Measurements from ENCODE around the gene CLGN.
"Not testable (repeated sequence)": the region's sequence is repeated elsewhere in the genome, so short reads cannot be mapped to it uniquely, and the experiment has no call there.

Gene CLGN

GRCh38 chr4:140423106-140423505 is 4.3 kb downstream of the CLGN start:
- TF ChIP-seq POLR2A (IDR thresholded peaks at IDR 0.05; ENCODE audit: low read depth, low read length): no peak
- DNase-seq (ENCODE audit: insufficient read length, low spot score): no peak
- FAIRE-seq: no peak

DNA sequence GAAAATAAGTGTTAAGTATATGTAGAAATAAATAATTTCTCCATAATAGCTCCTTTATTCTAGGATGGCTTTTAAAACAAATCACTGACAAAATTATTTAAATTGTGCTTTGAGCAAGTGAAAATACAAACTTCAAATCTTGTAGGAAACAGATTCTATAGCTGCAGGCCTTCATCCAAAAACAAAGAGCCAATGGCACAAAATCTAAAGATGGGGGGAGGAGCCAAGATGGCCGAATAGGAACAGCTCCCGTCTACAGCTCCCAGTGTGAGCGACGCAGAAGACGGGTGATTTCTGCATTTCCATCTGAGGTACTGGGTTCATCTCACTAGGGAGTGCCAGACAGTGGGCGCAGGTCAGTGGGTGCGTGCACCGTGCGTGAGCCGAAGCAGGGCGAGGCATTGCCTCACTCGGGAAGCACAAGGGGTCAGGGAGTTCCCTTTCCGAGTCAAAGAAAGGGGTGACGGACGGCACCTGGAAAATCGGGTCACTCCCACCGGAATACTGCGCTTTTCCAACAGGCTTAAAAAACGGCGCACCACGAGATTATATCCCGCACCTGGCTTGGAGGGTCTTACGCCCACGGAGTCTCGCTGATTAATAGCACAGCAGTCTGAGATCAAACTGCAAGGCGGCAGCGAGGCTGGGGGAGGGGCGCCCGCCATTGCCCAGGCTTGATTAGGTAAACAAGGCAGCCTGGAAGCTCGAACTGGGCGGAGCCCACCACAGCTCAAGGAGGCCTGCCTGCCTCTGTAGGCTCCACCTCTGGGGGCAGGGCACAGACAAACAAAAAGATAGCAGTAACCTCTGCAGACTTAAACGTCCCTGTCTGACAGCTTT is 14.1 kb downstream of the CLGN start:
- DNase-seq (ENCODE audit: insufficient read length, low spot score); FAIRE-seq: not testable (repeated sequence)

DNA sequence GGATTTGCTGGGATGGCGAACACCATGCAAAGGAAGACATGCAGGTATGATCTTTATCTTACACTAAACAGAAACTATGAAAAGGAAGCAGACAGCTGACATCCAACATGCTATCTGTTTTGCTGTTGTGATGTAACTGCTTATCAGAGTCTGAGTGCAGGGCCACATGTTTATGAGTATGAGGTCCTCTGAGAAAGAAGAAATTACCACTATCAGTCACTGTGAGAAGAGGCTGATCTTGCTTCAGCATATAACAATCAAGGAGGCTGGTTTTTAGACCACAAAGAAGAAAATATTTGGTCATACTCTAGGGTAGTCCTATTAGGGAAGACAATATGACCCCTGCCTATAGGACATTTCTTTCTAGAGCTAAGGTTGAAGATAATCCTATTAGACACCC is 18.5 kb downstream of the CLGN start:
- no peak for TF ChIP-seq POLR2A (IDR thresholded peaks at IDR 0.05; ENCODE audit: low read depth, low read length)
- DNase-seq (ENCODE audit: insufficient read length, low spot score) (no peak), FAIRE-seq (no peak)

DNA sequence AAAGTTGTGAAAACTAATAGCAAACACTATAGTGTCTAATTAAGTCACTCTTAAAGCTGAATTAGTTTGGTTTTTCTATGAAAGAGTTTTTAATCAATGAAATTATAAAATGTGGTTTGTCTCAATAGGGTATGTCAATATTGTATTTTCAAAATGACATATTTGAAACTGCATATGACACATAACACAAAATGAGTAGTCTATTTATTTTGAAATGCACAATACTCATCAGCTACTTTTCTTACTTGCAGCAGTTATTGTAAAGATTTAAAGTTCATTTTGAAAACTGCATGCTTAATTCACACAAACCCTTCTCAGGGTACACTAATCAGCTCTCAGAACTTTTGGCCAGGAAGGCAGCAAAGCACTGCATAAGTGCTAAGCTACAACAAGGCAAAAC is 21.2 kb downstream of the CLGN start:
- no peak for TF ChIP-seq POLR2A (IDR thresholded peaks at IDR 0.05; ENCODE audit: low read depth, low read length)
- FAIRE-seq (no peak), DNase-seq (ENCODE audit: insufficient read length, low spot score) (no peak)

GRCh38 chr4:140400111-140400510 is 27.3 kb downstream of the CLGN start:
- TF ChIP-seq POLR2A (IDR thresholded peaks at IDR 0.05; ENCODE audit: low read depth, low read length): no peak
- DNase-seq (ENCODE audit: insufficient read length, low spot score) (no peak), FAIRE-seq (no peak)

DNA sequence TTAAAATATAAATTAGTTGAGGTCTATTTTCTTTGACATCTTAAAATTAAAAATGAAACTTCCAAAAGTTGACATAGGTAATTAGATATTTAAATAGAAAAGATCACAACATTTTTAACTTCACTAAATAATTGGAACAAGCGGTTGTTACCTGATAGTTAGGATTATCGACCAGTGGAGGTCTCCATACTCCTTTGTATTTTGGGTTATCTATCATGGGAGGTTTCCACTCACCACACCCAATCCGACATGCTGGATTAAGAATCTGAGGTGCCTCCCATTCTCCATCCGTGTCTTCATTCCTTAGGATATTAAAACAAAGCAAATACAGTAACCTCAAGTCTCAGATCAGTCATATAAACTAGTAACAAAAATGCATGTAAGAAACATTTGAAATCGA is 31.8 kb downstream of the CLGN start:
- FAIRE-seq (no peak), DNase-seq (ENCODE audit: insufficient read length, low spot score) (no peak)
- no peak for TF ChIP-seq POLR2A (IDR thresholded peaks at IDR 0.05; ENCODE audit: low read depth, low read length)

DNA sequence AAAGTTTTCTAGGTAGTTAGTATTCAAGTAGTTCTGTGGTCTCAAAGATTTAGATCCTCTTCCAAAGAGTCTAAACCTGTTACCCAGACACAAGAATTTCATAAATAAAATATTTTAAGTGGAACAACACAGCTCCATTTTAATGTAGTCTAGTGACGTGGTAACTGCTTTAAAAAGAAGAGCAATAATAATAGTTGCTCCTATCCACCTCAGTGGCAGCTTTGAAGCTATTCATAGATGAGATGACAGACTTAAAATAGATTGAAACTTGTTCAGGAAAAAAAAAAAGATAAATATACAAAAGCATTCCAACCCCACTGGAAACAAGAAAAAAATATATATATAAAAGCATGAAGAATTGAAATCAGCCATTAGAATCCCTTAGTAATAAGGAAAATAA is 39.4 kb downstream of the CLGN start:
- FAIRE-seq (no peak), DNase-seq (ENCODE audit: insufficient read length, low spot score) (no peak)
- no peak for TF ChIP-seq POLR2A (IDR thresholded peaks at IDR 0.05; ENCODE audit: low read depth, low read length)

GRCh38 chr4:140382732-140383131 is 44.7 kb downstream of the CLGN start:
- FAIRE-seq: no peak
- no peak for DNase-seq (ENCODE audit: insufficient read length, low spot score)
- no peak for TF ChIP-seq POLR2A (IDR thresholded peaks at IDR 0.05; ENCODE audit: low read depth, low read length)

DNA sequence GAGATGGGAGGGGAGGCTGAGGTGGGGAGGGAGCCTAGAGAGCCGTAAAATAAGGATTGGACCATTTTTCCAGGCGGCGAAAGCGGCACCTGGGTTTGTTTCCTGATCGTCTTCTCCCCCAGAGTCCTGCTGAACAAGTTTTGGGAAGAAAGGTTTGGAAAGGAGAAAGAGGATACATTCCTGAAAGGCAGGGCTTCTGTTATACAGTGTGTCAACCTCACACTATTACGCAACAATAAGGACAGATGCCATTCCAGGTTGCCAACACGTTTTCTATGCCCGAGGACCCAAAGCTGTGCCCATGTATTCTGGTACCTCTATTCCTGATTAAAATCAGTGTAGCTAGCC is 53.3 kb downstream of the CLGN start:
- TF ChIP-seq POLR2A (IDR thresholded peaks at IDR 0.05; ENCODE audit: low read depth, low read length): no peak
- FAIRE-seq: no peak
- no peak for DNase-seq (ENCODE audit: insufficient read length, low spot score)

- peak; percentile 85 for TF ChIP-seq POLR2A (IDR thresholded peaks at IDR 0.05; ENCODE audit: low read depth, low read length)
- DNase-seq (ENCODE audit: insufficient read length, low spot score) (peak; percentile 73), FAIRE-seq (peak; percentile 99)
These were observed 53.9 kb downstream of the CLGN start, which contains the start of gene SCOC for GRCh38 chr4:140373328-140374129. Gene SCOC (plus strand): TSS chr4:140373646. CDS start chr4:140379171, 5,525 bp downstream.

DNA sequence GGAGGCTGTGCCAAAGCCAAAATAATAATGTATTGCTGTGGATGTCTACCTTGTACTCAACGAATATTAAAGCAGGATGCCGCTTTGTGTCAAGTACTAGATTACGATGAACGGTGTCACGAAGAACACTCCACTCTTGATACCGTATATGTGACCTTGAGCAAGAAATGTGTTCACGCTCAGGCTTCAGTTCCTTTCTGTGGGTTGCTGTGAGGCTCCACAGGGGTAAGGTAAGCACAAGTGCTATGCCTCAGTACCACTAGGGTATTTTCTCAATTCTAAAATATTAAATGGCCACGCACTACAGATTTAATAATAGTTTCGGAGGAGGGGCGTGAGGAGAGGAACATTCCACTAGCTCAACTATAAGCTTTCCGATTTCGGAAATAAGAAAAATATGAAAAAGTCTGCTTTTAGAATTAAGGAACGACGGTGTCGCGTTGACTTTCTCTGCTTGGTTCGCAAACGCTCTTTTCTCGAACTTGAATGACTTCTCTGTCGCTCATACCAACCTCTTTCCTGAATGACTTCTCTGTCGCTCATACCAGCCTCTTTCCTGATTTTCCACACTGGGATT is 54.6 kb downstream of the CLGN start:
- TF ChIP-seq POLR2A (IDR thresholded peaks at IDR 0.05; ENCODE audit: low read depth, low read length): no peak
- no peak for DNase-seq (ENCODE audit: insufficient read length, low spot score)
- FAIRE-seq: no peak

DNA sequence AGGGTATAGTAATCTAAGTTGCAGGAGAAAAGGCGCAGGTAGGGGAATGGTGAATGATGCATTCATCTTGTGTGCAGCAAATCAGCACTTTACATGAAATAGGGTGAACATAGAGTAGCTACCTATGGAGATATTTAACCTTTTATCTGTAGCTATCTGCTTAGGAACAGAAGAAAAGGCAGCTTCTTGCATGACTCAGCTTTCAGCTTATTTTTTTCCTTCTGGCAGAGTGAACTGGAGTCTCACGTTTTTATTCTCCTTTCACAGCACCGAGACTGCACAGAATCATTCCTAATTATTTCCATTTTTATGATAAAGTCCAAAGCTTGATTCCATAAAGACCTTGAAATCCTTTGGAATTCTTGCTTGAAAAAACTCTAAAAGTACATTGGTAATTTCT is 58.8 kb downstream of the CLGN start:
- FAIRE-seq: no peak
- DNase-seq (ENCODE audit: insufficient read length, low spot score): no peak
- TF ChIP-seq POLR2A (IDR thresholded peaks at IDR 0.05; ENCODE audit: low read depth, low read length): no peak

- DNase-seq (ENCODE audit: insufficient read length, low spot score) (peak; percentile 7), FAIRE-seq (peak; percentile 27)
- TF ChIP-seq POLR2A (IDR thresholded peaks at IDR 0.05; ENCODE audit: low read depth, low read length): no peak
These were observed 59.7 kb downstream of the CLGN start for GRCh38 chr4:140367738-140368137.

DNA sequence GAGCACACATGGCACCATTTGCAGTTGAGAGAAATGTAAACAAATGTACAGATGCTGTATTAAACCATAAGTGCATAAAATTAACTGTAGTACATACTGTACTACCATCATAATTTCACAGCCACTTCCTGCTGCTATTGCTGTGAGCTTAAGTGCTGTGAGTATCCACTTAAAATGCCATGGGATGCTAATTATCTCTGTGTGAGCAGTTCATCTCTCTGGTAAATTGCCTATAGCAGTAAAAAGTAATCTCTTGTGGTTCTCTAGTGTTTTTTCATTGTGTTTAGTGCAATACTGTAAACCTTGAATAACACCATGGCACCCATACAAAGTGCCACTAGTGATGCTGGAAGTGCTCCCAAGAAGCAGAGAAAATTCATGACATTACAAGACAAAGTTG is 63.9 kb downstream of the CLGN start:
- DNase-seq (ENCODE audit: insufficient read length, low spot score) (no peak), FAIRE-seq (no peak)
- no peak for TF ChIP-seq POLR2A (IDR thresholded peaks at IDR 0.05; ENCODE audit: low read depth, low read length)

All from H54 (cell line).